ENCODE measurements around the gene PLAGL1.

PLAGL1 gene

DNA sequence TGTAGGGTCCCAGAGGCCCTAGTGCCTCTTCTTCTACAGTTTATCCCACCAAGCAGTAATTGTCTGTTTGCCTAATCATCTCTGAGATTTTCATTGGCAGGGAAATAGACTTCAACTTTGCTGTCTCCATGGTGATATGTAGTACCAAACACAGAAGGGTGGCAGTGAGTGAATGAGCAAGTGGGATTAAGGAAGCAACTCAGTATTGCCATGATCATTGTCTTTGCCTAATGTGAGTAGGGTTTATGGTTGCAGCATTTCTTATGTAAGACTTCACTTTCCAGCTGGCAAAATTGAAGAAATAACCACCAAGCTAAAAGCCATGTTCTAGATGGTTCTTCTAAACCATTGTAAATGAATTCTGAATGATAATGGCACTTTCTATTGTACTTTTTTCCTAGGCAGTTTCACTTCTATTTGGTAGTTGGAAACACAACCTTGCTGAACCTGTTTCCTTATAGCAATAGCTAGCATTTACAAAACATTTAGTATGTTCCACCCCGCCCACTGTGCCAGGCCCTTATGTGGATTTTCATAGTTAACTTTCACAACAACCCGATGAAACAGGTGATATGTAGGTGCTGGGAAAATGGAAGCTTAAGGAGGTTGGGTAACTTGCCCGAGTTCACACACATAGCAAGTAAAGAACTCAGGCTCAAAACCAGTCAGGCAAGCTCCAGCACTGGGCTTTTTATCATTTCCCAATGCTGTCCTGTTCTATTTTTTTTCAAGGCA is 111.8 kb downstream of the PLAGL1 start:
- H3K4me3 ChIP-seq (replicated peaks in 1 of 2; ENCODE audit: low read depth in 2 of 2, low read length in 2 of 2), result no peak overlapping the region
- no peak for TF ChIP-seq CTCF (IDR thresholded peaks at IDR 0.05; ENCODE audit: low read depth, low read length)
- peak in 1 of 2 donors; percentile 2 for DNase-seq (ENCODE audit: low read depth in 2 of 2)

GRCh38 chr6:143894655-143895054 is 113.4 kb downstream of the PLAGL1 start:
- H3K4me3 ChIP-seq (replicated peaks in 1 of 2; ENCODE audit: low read depth in 2 of 2, low read length in 2 of 2), result no peak overlapping the region
- no peak for DNase-seq (ENCODE audit: low read depth in 2 of 2)
- no peak for TF ChIP-seq CTCF (IDR thresholded peaks at IDR 0.05; ENCODE audit: low read depth, low read length)

Data from cardiac fibroblast (primary cell).